Activated naive CD8-positive, alpha-beta T cell (primary cell): Measurements from ENCODE around the gene SSBP4.

Experiments used
- H3K27ac Mint-ChIP-seq: one replicate; pipeline ENCODE4 v1.8.0; 2021; ENCODE audit warnings: mixed read lengths
- H3K27me3 Mint-ChIP-seq: one replicate; pipeline ENCODE4 v1.8.0; 2021; ENCODE audit warnings: mixed read lengths
- H3K36me3 Mint-ChIP-seq: one replicate; pipeline ENCODE4 v1.8.0; 2021; ENCODE audit warnings: mixed read lengths
- H3K4me1 Mint-ChIP-seq: one replicate; pipeline ENCODE4 v1.8.0; 2021; ENCODE audit warnings: low read depth, mixed read lengths
- H3K4me3 Mint-ChIP-seq: one replicate; pipeline ENCODE4 v1.8.0; 2021; ENCODE audit warnings: mild to moderate bottlenecking, mixed read lengths
- H3K9me3 Mint-ChIP-seq: one replicate; pipeline ENCODE4 v1.8.0; 2021; ENCODE audit warnings: low read depth, mixed read lengths

SSBP4 gene

GRCh38 chr19:18423258-18424020 is 4.2 kb downstream of the SSBP4 start:
- H3K4me3 Mint-ChIP-seq: no peak overlapping the region
- no peaks in the 10 kb centered on the region for H3K9me3 Mint-ChIP-seq
- H3K4me1 Mint-ChIP-seq: peaks cover 42% of the 10 kb centered on the region
- peak overlapping the region; percentile 61 for H3K27ac Mint-ChIP-seq
- no peaks in the 10 kb centered on the region for H3K36me3 Mint-ChIP-seq
- no peaks in the 10 kb centered on the region for H3K27me3 Mint-ChIP-seq

- H3K36me3 Mint-ChIP-seq: no peaks in the 10 kb centered on the region
- H3K27ac Mint-ChIP-seq: no peak overlapping the region
- no peaks in the 10 kb centered on the region for H3K9me3 Mint-ChIP-seq
- peaks cover 37% of the 10 kb centered on the region for H3K4me1 Mint-ChIP-seq
- no peaks in the 10 kb centered on the region for H3K27me3 Mint-ChIP-seq
- H3K4me3 Mint-ChIP-seq: no peak overlapping the region
Measured at GRCh38 chr19:18424122-18424889, 5.1 kb downstream of the SSBP4 start.

- Mint-ChIP-seq H3K4me3 (no peak overlapping the region), H3K27ac (no peak overlapping the region), H3K9me3 (no peaks in the 10 kb centered on the region), H3K4me1 (peaks cover 42% of the 10 kb centered on the region), H3K27me3 (no peaks in the 10 kb centered on the region), H3K36me3 (no peaks in the 10 kb centered on the region)
Measured at GRCh38 chr19:18424890-18425514, 5.8 kb downstream of the SSBP4 start.

- H3K36me3 Mint-ChIP-seq: no peaks in the 10 kb centered on the region
Measured at GRCh38 chr19:18425515-18426415, 6.6 kb downstream of the SSBP4 start.

GRCh38 chr19:18426416-18426767 is 7.2 kb downstream of the SSBP4 start:
- Mint-ChIP-seq H3K4me3 (no peak overlapping the region), H3K27me3 (no peaks in the 10 kb centered on the region), H3K36me3 (no peaks in the 10 kb centered on the region), H3K27ac (no peak overlapping the region), H3K9me3 (no peaks in the 10 kb centered on the region), H3K4me1 (peaks cover 33% of the 10 kb centered on the region)

More at GRCh38 chr19:18425515-18426415, 6.6 kb downstream of the SSBP4 start:
- Mint-ChIP-seq H3K27me3 (no peaks in the 10 kb centered on the region), H3K9me3 (no peaks in the 10 kb centered on the region), H3K4me1 (peaks cover 40% of the 10 kb centered on the region), H3K4me3 (no peak overlapping the region), H3K27ac (no peak overlapping the region)

GRCh38 chr19:18427080-18427742 is 8.0 kb downstream of the SSBP4 start:
- H3K9me3 Mint-ChIP-seq: no peaks in the 10 kb centered on the region
- H3K4me1 Mint-ChIP-seq: peaks cover 28% of the 10 kb centered on the region
- no peaks in the 10 kb centered on the region for H3K27me3 Mint-ChIP-seq
- H3K4me3 Mint-ChIP-seq: no peak overlapping the region
- no peak overlapping the region for H3K27ac Mint-ChIP-seq
- H3K36me3 Mint-ChIP-seq: no peaks in the 10 kb centered on the region

GRCh38 chr19:18427743-18428113 is 8.5 kb downstream of the SSBP4 start:
- Mint-ChIP-seq H3K4me1 (peaks cover 29% of the 10 kb centered on the region), H3K27me3 (no peaks in the 10 kb centered on the region), H3K27ac (no peak overlapping the region), H3K4me3 (no peak overlapping the region), H3K36me3 (no peaks in the 10 kb centered on the region), H3K9me3 (no peaks in the 10 kb centered on the region)

- no peak overlapping the region for H3K27ac Mint-ChIP-seq
- peaks cover 24% of the 10 kb centered on the region for H3K4me1 Mint-ChIP-seq
- no peaks in the 10 kb centered on the region for H3K9me3 Mint-ChIP-seq
- no peaks in the 10 kb centered on the region for H3K27me3 Mint-ChIP-seq
- H3K36me3 Mint-ChIP-seq: no peaks in the 10 kb centered on the region
- no peak overlapping the region for H3K4me3 Mint-ChIP-seq
Measured at GRCh38 chr19:18428173-18428786, 9.1 kb downstream of the SSBP4 start.

- H3K27me3 Mint-ChIP-seq: no peaks in the 10 kb centered on the region
- no peaks in the 10 kb centered on the region for H3K9me3 Mint-ChIP-seq
- H3K27ac Mint-ChIP-seq: no peak overlapping the region
- no peaks in the 10 kb centered on the region for H3K36me3 Mint-ChIP-seq
- peaks cover 24% of the 10 kb centered on the region for H3K4me1 Mint-ChIP-seq
- no peak overlapping the region for H3K4me3 Mint-ChIP-seq
Measured at GRCh38 chr19:18428787-18429674, 9.8 kb downstream of the SSBP4 start.

GRCh38 chr19:18429717-18430416 is 10.7 kb downstream of the SSBP4 start:
- H3K4me3 Mint-ChIP-seq: peak overlapping the region; percentile 69
- peaks cover 25% of the 10 kb centered on the region for H3K4me1 Mint-ChIP-seq
- no peaks in the 10 kb centered on the region for H3K27me3 Mint-ChIP-seq
- H3K27ac Mint-ChIP-seq: no peak overlapping the region
- no peaks in the 10 kb centered on the region for H3K9me3 Mint-ChIP-seq
- no peaks in the 10 kb centered on the region for H3K36me3 Mint-ChIP-seq

- peaks cover 25% of the 10 kb centered on the region for H3K4me1 Mint-ChIP-seq
- H3K27ac Mint-ChIP-seq: no peak overlapping the region
- H3K27me3 Mint-ChIP-seq: no peaks in the 10 kb centered on the region
- H3K36me3 Mint-ChIP-seq: no peaks in the 10 kb centered on the region
- H3K4me3 Mint-ChIP-seq: peak overlapping the region; percentile 54
- H3K9me3 Mint-ChIP-seq: no peaks in the 10 kb centered on the region
Measured at GRCh38 chr19:18430417-18431144, 11.4 kb downstream of the SSBP4 start.
